GM10266 (cell line): ENCODE measurements around the gene RBM46.

Experiments
- DNase-seq: peaks from one replicate; pipeline ENCODE4 v3.0.0; 2012; ENCODE audit errors: extremely low spot score
- TF ChIP-seq, protein P1 (sequence below): IDR thresholded peaks from 2 replicates; pipeline ENCODE4 v1.5.1; 2012; ENCODE audit warnings: mild to moderate bottlenecking, low read depth; ENCODE audit not compliant: control insufficient read depth, insufficient read depth; ENCODE audit errors: missing control alignments

RBM46 gene

GRCh38 chr4:154836030-154836429, 55.0 kb downstream of the RBM46 start:
- DNase-seq: no peak
- TF ChIP-seq, protein P1, sequence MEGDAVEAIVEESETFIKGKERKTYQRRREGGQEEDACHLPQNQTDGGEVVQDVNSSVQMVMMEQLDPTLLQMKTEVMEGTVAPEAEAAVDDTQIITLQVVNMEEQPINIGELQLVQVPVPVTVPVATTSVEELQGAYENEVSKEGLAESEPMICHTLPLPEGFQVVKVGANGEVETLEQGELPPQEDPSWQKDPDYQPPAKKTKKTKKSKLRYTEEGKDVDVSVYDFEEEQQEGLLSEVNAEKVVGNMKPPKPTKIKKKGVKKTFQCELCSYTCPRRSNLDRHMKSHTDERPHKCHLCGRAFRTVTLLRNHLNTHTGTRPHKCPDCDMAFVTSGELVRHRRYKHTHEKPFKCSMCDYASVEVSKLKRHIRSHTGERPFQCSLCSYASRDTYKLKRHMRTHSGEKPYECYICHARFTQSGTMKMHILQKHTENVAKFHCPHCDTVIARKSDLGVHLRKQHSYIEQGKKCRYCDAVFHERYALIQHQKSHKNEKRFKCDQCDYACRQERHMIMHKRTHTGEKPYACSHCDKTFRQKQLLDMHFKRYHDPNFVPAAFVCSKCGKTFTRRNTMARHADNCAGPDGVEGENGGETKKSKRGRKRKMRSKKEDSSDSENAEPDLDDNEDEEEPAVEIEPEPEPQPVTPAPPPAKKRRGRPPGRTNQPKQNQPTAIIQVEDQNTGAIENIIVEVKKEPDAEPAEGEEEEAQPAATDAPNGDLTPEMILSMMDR: no peak

DNA sequence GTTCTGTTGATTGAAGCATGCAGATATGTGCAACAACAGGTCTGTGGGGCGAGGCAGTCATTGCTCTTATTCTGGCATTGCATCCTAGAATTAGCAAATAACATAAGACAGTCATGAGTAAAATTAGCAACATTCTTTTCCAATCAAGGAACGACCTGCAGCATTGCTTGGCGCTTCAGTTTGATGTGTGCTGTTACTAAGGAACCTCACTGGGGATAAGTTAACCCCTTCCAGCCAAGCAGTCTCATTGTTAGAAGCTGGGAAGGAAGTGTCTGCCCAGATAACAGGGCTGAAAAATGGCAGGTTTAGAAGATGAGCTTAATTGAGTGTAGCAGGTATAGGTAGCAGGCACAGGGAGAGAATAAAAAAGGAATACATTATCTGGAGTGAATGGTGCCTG, 55.4 kb downstream of the RBM46 start:
- TF ChIP-seq, protein P1: no peak

GRCh38 chr4:154838155-154838554, 57.1 kb downstream of the RBM46 start:
- DNase-seq: no peak
- TF ChIP-seq, protein P1: no peak

More for the DNA sequence above, 55.4 kb downstream of the RBM46 start:
- no peak for DNase-seq

- TF ChIP-seq, protein P1: no peak
- DNase-seq: no peak
These were observed 57.6 kb downstream of the RBM46 start for GRCh38 chr4:154838694-154839093.

DNA sequence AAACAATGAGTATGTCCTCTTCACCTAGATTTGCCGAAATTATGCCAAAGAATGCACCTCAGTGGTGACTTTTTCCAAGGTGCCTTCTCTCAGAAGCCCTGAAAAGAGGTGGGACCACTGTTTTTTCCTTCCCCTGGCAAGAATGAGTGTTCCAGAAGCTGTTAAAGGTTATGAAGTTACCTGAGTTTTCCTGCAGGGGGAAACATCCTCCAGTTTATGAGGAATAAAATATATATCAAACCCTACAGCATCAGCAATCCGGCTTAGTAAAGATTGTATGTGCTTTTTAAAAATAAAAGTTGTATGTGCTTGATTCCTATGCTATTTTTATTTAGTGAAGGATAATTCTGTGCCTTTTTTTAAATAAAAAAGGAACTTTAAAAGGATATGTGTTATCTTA, 73.3 kb downstream of the RBM46 start:
- no peak for DNase-seq
- TF ChIP-seq, protein P1: no peak

- TF ChIP-seq, protein P1: no peak
- DNase-seq: no peak
These were observed 77.1 kb downstream of the RBM46 start for GRCh38 chr4:154858166-154858565.

- DNase-seq: no peak
- TF ChIP-seq, protein P1: no peak
These were observed 87.5 kb downstream of the RBM46 start for GRCh38 chr4:154868414-154869194.
